ENCODE measurements around the gene NOP53.
"Not testable (repeated sequence)": the region's sequence is repeated elsewhere in the genome, so short reads cannot be mapped to it uniquely, and the experiment has no call there.

The NOP53 gene

GRCh38 chr19:47716270-47716937, 28.9 kb upstream of the NOP53 start:
- Histone ChIP-seq H3K9me3 (ENCODE audit: control insufficient read depth, low read length) (no peaks in the 10 kb centered on the region), H3K4me1 (ENCODE audit: control insufficient read depth, insufficient read depth, low read depth, low read length) (peaks cover 38% of the 10 kb centered on the region), H3K4me2 (ENCODE audit: low read length, poor library complexity, severe bottlenecking) (no peak overlapping the region), H3K9ac (ENCODE audit: low read length) (peak overlapping the region; percentile 48), H2BK15ac (ENCODE audit: low read depth, poor library complexity, severe bottlenecking) (no peak overlapping the region), H3K18ac (ENCODE audit: low read depth in 1 of 2, low read length in 2 of 2) (peak overlapping the region in 1 of 2 experiments; percentile 69), H2AK5ac (ENCODE audit: low read length, severe bottlenecking) (peak overlapping the region; percentile 15), H3K23ac (ENCODE audit: low read length in 2 of 2) (no peak overlapping the region), H2BK12ac (ENCODE audit: low read length in 2 of 2) (peak overlapping the region in 1 of 2 experiments; percentile 68), H2AFZ (ENCODE audit: low read depth, low read length) (no peak overlapping the region), H3K14ac (ENCODE audit: low read length in 2 of 2) (peak overlapping the region in 1 of 2 experiments; percentile 45), H3K4me3 (ENCODE audit: insufficient read depth in 1 of 2, low read depth in 1 of 2, low read length in 2 of 2) (peak overlapping the region in 1 of 2 experiments; percentile 70), H2BK5ac (ENCODE audit: low read depth, low read length, poor library complexity, severe bottlenecking) (no peak overlapping the region), H3K4ac (ENCODE audit: low read depth in 1 of 2, low read length in 2 of 2) (peak overlapping the region in 1 of 2 experiments; percentile 2), H3K36me3 (ENCODE audit: control insufficient read depth in 1 of 2, insufficient read depth in 2 of 2, low read depth in 1 of 2, low read length in 2 of 2) (peaks cover 35 to 38% of the 10 kb centered on the region in 2 experiments), H4K8ac (ENCODE audit: low read length) (peak overlapping the region; percentile 14), H4K91ac (ENCODE audit: low read length) (peak overlapping the region; percentile 70), H3K27ac (ENCODE audit: low read length, poor library complexity, severe bottlenecking) (no peak overlapping the region), H2BK120ac (ENCODE audit: low read depth, low read length) (no peak overlapping the region), H3K27me3 (ENCODE audit: control insufficient read depth in 1 of 2, insufficient read depth in 1 of 2, low read length in 2 of 2) (no peaks in the 10 kb centered on the region), H3K79me1 (replicated peaks; ENCODE audit: low read length, poor library complexity, severe bottlenecking) (peaks cover 4% of the 10 kb centered on the region)
- 94% methylated on average over 32 of the region's 32 CpGs for WGBS
- no peak for DNase-seq

- H3K23ac ChIP-seq (ENCODE audit: low read length in 2 of 2): peak overlapping the region in 1 of 2 experiments; percentile 35
Observed at GRCh38 chr19:47718415-47719046, 26.8 kb upstream of the NOP53 start.

GRCh38 chr19:47719047-47719859, 26.1 kb upstream of the NOP53 start:
- Histone ChIP-seq H4K8ac (ENCODE audit: low read length) (peak overlapping the region; percentile 78), H3K4ac (ENCODE audit: low read depth in 1 of 2, low read length in 2 of 2) (peak overlapping the region in 1 of 2 experiments; percentile 77), H2AK5ac (ENCODE audit: low read length, severe bottlenecking) (peak overlapping the region; percentile 51), H3K27ac (ENCODE audit: low read length, poor library complexity, severe bottlenecking) (peak overlapping the region; percentile 86), H2AFZ (ENCODE audit: low read depth, low read length) (no peak overlapping the region), H3K4me3 (ENCODE audit: insufficient read depth in 1 of 2, low read depth in 1 of 2, low read length in 2 of 2) (peak overlapping the region in 1 of 2 experiments; percentile 62), H3K4me2 (ENCODE audit: low read length, poor library complexity, severe bottlenecking) (peak overlapping the region; percentile 30), H3K9me3 (ENCODE audit: control insufficient read depth, low read length) (no peaks in the 10 kb centered on the region), H3K27me3 (ENCODE audit: control insufficient read depth in 1 of 2, insufficient read depth in 1 of 2, low read length in 2 of 2) (no peaks in the 10 kb centered on the region), H3K9ac (ENCODE audit: low read length) (peak overlapping the region; percentile 76), H3K18ac (ENCODE audit: low read depth in 1 of 2, low read length in 2 of 2) (peak overlapping the region; percentile 84 to 91), H2BK5ac (ENCODE audit: low read depth, low read length, poor library complexity, severe bottlenecking) (peak overlapping the region; percentile 25), H3K79me1 (replicated peaks; ENCODE audit: low read length, poor library complexity, severe bottlenecking) (peaks cover 10% of the 10 kb centered on the region), H3K4me1 (ENCODE audit: control insufficient read depth, insufficient read depth, low read depth, low read length) (peaks cover 47% of the 10 kb centered on the region), H2BK120ac (ENCODE audit: low read depth, low read length) (peak overlapping the region; percentile 69), H2BK15ac (ENCODE audit: low read depth, poor library complexity, severe bottlenecking) (peak overlapping the region; percentile 38), H3K36me3 (ENCODE audit: control insufficient read depth in 1 of 2, insufficient read depth in 2 of 2, low read depth in 1 of 2, low read length in 2 of 2) (peaks cover 47 to 50% of the 10 kb centered on the region in 2 experiments), H2BK12ac (ENCODE audit: low read length in 2 of 2) (peak overlapping the region in 1 of 2 experiments; percentile 27), H3K23ac (ENCODE audit: low read length in 2 of 2) (no peak overlapping the region), H3K14ac (ENCODE audit: low read length in 2 of 2) (peak overlapping the region in 1 of 2 experiments; percentile 45), H4K91ac (ENCODE audit: low read length) (peak overlapping the region; percentile 62)
- peak; percentile 99 for DNase-seq
- WGBS: 1% methylated on average over 19 of the region's 26 CpGs

More at GRCh38 chr19:47718415-47719046, 26.8 kb upstream of the NOP53 start:
- not testable (repeated sequence) for H2AFZ ChIP-seq (ENCODE audit: low read depth, low read length); H3K14ac ChIP-seq (ENCODE audit: low read length in 2 of 2); H3K79me1 ChIP-seq (replicated peaks; ENCODE audit: low read length, poor library complexity, severe bottlenecking); H3K27me3 ChIP-seq (ENCODE audit: control insufficient read depth in 1 of 2, insufficient read depth in 1 of 2, low read length in 2 of 2); DNase-seq; H3K9me3 ChIP-seq (ENCODE audit: control insufficient read depth, low read length)
- peak overlapping the region; percentile 76 for H3K9ac ChIP-seq (ENCODE audit: low read length)
- peak overlapping the region; percentile 46 to 54 for H3K4ac ChIP-seq (ENCODE audit: low read depth in 1 of 2, low read length in 2 of 2)
- H3K36me3 ChIP-seq (ENCODE audit: control insufficient read depth in 1 of 2, insufficient read depth in 2 of 2, low read depth in 1 of 2, low read length in 2 of 2): peaks cover 44 to 46% of the 10 kb centered on the region in 2 experiments
- peak overlapping the region; percentile 92 for H2AK5ac ChIP-seq (ENCODE audit: low read length, severe bottlenecking)
- peak overlapping the region; percentile 81 for H4K8ac ChIP-seq (ENCODE audit: low read length)
- peak overlapping the region; percentile 25 for H2BK5ac ChIP-seq (ENCODE audit: low read depth, low read length, poor library complexity, severe bottlenecking)
- 61% methylated on average over 11 of the region's 11 CpGs for WGBS
- peak overlapping the region; percentile 60 to 75 for H2BK12ac ChIP-seq (ENCODE audit: low read length in 2 of 2)
- H3K4me1 ChIP-seq (ENCODE audit: control insufficient read depth, insufficient read depth, low read depth, low read length): peaks cover 47% of the 10 kb centered on the region
- peak overlapping the region in 1 of 2 experiments; percentile 64 for H3K4me3 ChIP-seq (ENCODE audit: insufficient read depth in 1 of 2, low read depth in 1 of 2, low read length in 2 of 2)
- H2BK15ac ChIP-seq (ENCODE audit: low read depth, poor library complexity, severe bottlenecking): peak overlapping the region; percentile 39
- peak overlapping the region; percentile 30 for H3K4me2 ChIP-seq (ENCODE audit: low read length, poor library complexity, severe bottlenecking)
- peak overlapping the region; percentile 81 to 84 for H3K18ac ChIP-seq (ENCODE audit: low read depth in 1 of 2, low read length in 2 of 2)
- peak overlapping the region; percentile 85 for H2BK120ac ChIP-seq (ENCODE audit: low read depth, low read length)
- H4K91ac ChIP-seq (ENCODE audit: low read length): peak overlapping the region; percentile 44
- H3K27ac ChIP-seq (ENCODE audit: low read length, poor library complexity, severe bottlenecking): peak overlapping the region; percentile 86
